Lung (tissue), 12 donors: ENCODE results near the gene MMAB. TPM values are rescaled to one million over a fixed set of nuclear protein-coding genes. Genes with fewer than 3 reads are reported as not detected.

Experiments
- ATAC-seq: fragments of 200-7000 bp; cut with Tn5 transposase; one replicate; pipeline ENCODE4 v1.9.1; 2020; ENCODE audit warnings: moderate number of reproducible peaks; ENCODE audit not compliant: insufficient read depth, low FRiP score
- DNase-seq, 3 donors: peaks; one replicate each; pipeline ENCODE4 v3.0.0-alpha.2; 2013 to 2017
- H3K27ac ChIP-seq, 2 donors: one replicate each; pipeline ENCODE4 v1.5.1; 2013; ENCODE audit warnings: mild to moderate bottlenecking in 2 of 2, moderate library complexity in 2 of 2, control low read depth in 1 of 2, inconsistent platforms in 1 of 2, low read depth in 1 of 2, low read length in 1 of 2
- H3K27me3 ChIP-seq, 3 donors: one replicate each; pipeline ENCODE4 v1.5.1; 2013; ENCODE audit warnings: low read length in 2 of 3; ENCODE audit not compliant: control insufficient read depth in 3 of 3, insufficient read depth in 3 of 3
- H3K36me3 ChIP-seq, 4 donors: one replicate each; pipeline ENCODE4 v1.5.1; 2013; ENCODE audit warnings: low read length in 4 of 4, mild to moderate bottlenecking in 1 of 4, moderate library complexity in 1 of 4; ENCODE audit not compliant: control insufficient read depth in 4 of 4, insufficient read depth in 4 of 4
- H3K4me1 ChIP-seq, 5 donors: one replicate each; pipeline ENCODE4 v1.5.1; 2013; ENCODE audit warnings: low read length in 5 of 5, mild to moderate bottlenecking in 2 of 5, moderate library complexity in 1 of 5; ENCODE audit not compliant: control insufficient read depth in 5 of 5, insufficient read depth in 5 of 5
- H3K4me3 ChIP-seq: one replicate; pipeline ENCODE4 v1.5.1; 2013; ENCODE audit warnings: mild to moderate bottlenecking, control low read depth, moderate library complexity
- H3K9ac ChIP-seq, 2 donors: one replicate each; pipeline ENCODE4 v1.5.1; 2013; ENCODE audit warnings: low read length in 2 of 2, control low read depth in 1 of 2; ENCODE audit not compliant: insufficient read depth in 1 of 2
- H3K9me3 ChIP-seq, 4 donors: one replicate each; pipeline ENCODE4 v1.5.1; 2013; ENCODE audit warnings: low read length in 3 of 4, mild to moderate bottlenecking in 1 of 4, moderate library complexity in 1 of 4; ENCODE audit not compliant: control insufficient read depth in 4 of 4, insufficient read depth in 3 of 4
- CTCF ChIP-seq: IDR thresholded peaks from 2 replicates; pipeline ENCODE4 v1.5.1; 2012; ENCODE audit warnings: mild to moderate bottlenecking; ENCODE audit errors: control extremely low read depth, extremely low read depth
- WGBS, 2 donors: extraction: QIAGEN DNeasy Blood & Tissue Kit; methylation state at CpG; one replicate each; pipeline ENCODE4 v1.1.7; 2013; 5-methylcytosine and 5-hydroxymethylcytosine counted together
- polyA plus RNA-seq, 2 donors: library from polyadenylated mRNA; stranded (reverse); fragments of 200-250 nt; gene quantifications; one replicate each; pipeline ENCODE4 v1.2.1, GENCODE V29; 2013
- total RNA-seq, 2 donors: library from RNA; depleted of rRNA in 1 of 2; stranded (reverse); fragments of >200 nt in 1 of 2; gene quantifications; one replicate each; pipeline ENCODE4 v1.2.1, GENCODE V29; 2014 to 2021
- donor health status: control.
- donor health status: control.
- donor health status: Bipolar disorder and iron deficiency.
- donor health status: healthy.
- donor health status: DM: yes; HTN: yes; CAD: no.

Gene MMAB
- total and polyA plus RNA-seq, 4 donors: 23.8 to 90.2 (median 77.9) TPM

- ATAC-seq (no peak), DNase-seq (no peak)
- H3K4me1 ChIP-seq: no peaks in the 10 kb centered on the region
- no peak for TF ChIP-seq CTCF
- peaks cover 0 to 22% (median 6%) of the 10 kb centered on the region in 4 donors for H3K36me3 ChIP-seq
- 95% methylated on average over 24 to 25 of the region's 25 CpGs for WGBS, 2 donors
- H3K27me3 ChIP-seq: peaks cover 0 to 6% (median 2%) of the 10 kb centered on the region in 3 donors
- H3K9ac ChIP-seq: no peak overlapping the region
- peaks cover 0 to 1% (median 0%) of the 10 kb centered on the region in 4 donors for H3K9me3 ChIP-seq
- H3K27ac ChIP-seq: no peak overlapping the region
- H3K4me3 ChIP-seq: no peak overlapping the region
These were observed 14.7 kb downstream of the MMAB start for GRCh38 chr12:109558374-109559199.

- H3K9me3 ChIP-seq: peaks cover 0 to 1% (median 0%) of the 10 kb centered on the region in 4 donors
- H3K4me3 ChIP-seq: no peak overlapping the region
- peaks cover 0 to 2% (median 0%) of the 10 kb centered on the region in 5 donors for H3K4me1 ChIP-seq
- no peak overlapping the region for H3K27ac ChIP-seq
- no peak overlapping the region for H3K9ac ChIP-seq
- no peak for ATAC-seq
- DNase-seq: no peak
- no peak for TF ChIP-seq CTCF
- peaks cover 0 to 17% (median 3%) of the 10 kb centered on the region in 4 donors for H3K36me3 ChIP-seq
- 79 to 84% methylated on average over 12 of the region's 12 CpGs for WGBS, 2 donors
- H3K27me3 ChIP-seq: peaks cover 0 to 12% (median 2%) of the 10 kb centered on the region in 3 donors
These were observed 15.5 kb downstream of the MMAB start for GRCh38 chr12:109557805-109558204.

GRCh38 chr12:109557200-109557599 is 16.1 kb downstream of the MMAB start:
- no peak for DNase-seq
- peaks cover 0 to 13% (median 2%) of the 10 kb centered on the region in 3 donors for H3K27me3 ChIP-seq
- ATAC-seq: no peak
- no peaks in the 10 kb centered on the region for H3K9me3 ChIP-seq
- peaks cover 0 to 2% (median 0%) of the 10 kb centered on the region in 5 donors for H3K4me1 ChIP-seq
- H3K36me3 ChIP-seq: peaks cover 0 to 12% (median under 1%) of the 10 kb centered on the region in 4 donors
- no peak overlapping the region for H3K9ac ChIP-seq
- no peak overlapping the region for H3K27ac ChIP-seq
- no peak overlapping the region for H3K4me3 ChIP-seq
- TF ChIP-seq CTCF: no peak
- WGBS, 2 donors: 91 to 92% methylated on average over 10 of the region's 10 CpGs
